SK-N-SH treated with all-trans-retinoic acid at 6 μM for 48 hours (cell line): ENCODE measurements around the gene SLC25A28.

Experiments
- ATAC-seq: fragments of 200-7000 bp; cut with Tn5 transposase; 3 replicates; pipeline ENCODE4 v1.9.1; 2020; ENCODE audit warnings: mild to moderate bottlenecking, moderate library complexity
- ARNTL ChIP-seq: fragments of 450-650 bp; formaldehyde crosslinking; IDR thresholded peaks from 2 replicates; pipeline ENCODE4 v1.5.0; 2020; ENCODE audit warnings: low read depth, mild to moderate bottlenecking, moderate library complexity, borderline replicate concordance
- BACH2 ChIP-seq: fragments of 250-450 bp; sonication (Bioruptor Pico); IDR thresholded peaks from 2 replicates; pipeline ENCODE4 v1.9.0; 2021; ENCODE audit warnings: mild to moderate bottlenecking, borderline replicate concordance
- CREB5 ChIP-seq: fragments of 250-450 bp; sonication (Bioruptor Pico); IDR thresholded peaks from 2 replicates; pipeline ENCODE4 v1.5.1; 2020; ENCODE audit warnings: low read depth, mild to moderate bottlenecking, moderate library complexity
- CSDC2 ChIP-seq: fragments of 250-450 bp; sonication (Bioruptor Pico); IDR thresholded peaks from 2 replicates; pipeline ENCODE4 v1.5.0; 2020; ENCODE audit warnings: mild to moderate bottlenecking, moderate library complexity
- CSRNP3 ChIP-seq: fragments of 250-450 bp; sonication (Bioruptor Pico); IDR thresholded peaks from 2 replicates; pipeline ENCODE4 v1.5.1; 2021; ENCODE audit warnings: mild to moderate bottlenecking, moderate library complexity
- ESRRG ChIP-seq: fragments of 250-450 bp; sonication (Bioruptor Pico); IDR thresholded peaks from 2 replicates; pipeline ENCODE4 v1.6.1; 2021; ENCODE audit warnings: mild to moderate bottlenecking
- GLIS3 ChIP-seq: fragments of 250-450 bp; sonication (Bioruptor Pico); IDR thresholded peaks from 2 replicates; pipeline ENCODE4 v1.5.0; 2020; ENCODE audit warnings: mild to moderate bottlenecking, moderate library complexity
- ISL1 ChIP-seq: fragments of 250-450 bp; sonication (Bioruptor Pico); IDR thresholded peaks from 2 replicates; pipeline ENCODE4 v2.1.2; 2022; ENCODE audit warnings: mild to moderate bottlenecking, moderate library complexity
- OSR1 ChIP-seq: fragments of 250-450 bp; sonication (Bioruptor Pico); IDR thresholded peaks from 2 replicates; pipeline ENCODE4 v1.8.0; 2022; ENCODE audit warnings: moderate library complexity, mild to moderate bottlenecking, inconsistent platforms
- PATZ1 ChIP-seq: fragments of 250-450 bp; sonication (Bioruptor Pico); IDR thresholded peaks from 2 replicates; pipeline ENCODE4 v1.8.0; 2020; ENCODE audit warnings: mild to moderate bottlenecking, moderate library complexity, borderline replicate concordance
- POU6F1 ChIP-seq: fragments of 250-450 bp; sonication (Bioruptor Pico); IDR thresholded peaks from 2 replicates; pipeline ENCODE4 v1.8.0; 2021; ENCODE audit warnings: low read depth, mild to moderate bottlenecking, moderate library complexity, borderline replicate concordance
- PPARA ChIP-seq: fragments of 250-450 bp; sonication (Bioruptor Pico); IDR thresholded peaks from 2 replicates; pipeline ENCODE4 v1.5.0; 2020; ENCODE audit warnings: mild to moderate bottlenecking, borderline replicate concordance
- RARB ChIP-seq: fragments of 250-450 bp; sonication (Bioruptor Pico); IDR thresholded peaks from 2 replicates; pipeline ENCODE4 v1.8.0; 2021; ENCODE audit warnings: mild to moderate bottlenecking, moderate library complexity
- SNAI2 ChIP-seq: fragments of 250-450 bp; sonication (Bioruptor Pico); IDR thresholded peaks from 2 replicates; pipeline ENCODE4 v1.5.0; 2020; ENCODE audit warnings: mild to moderate bottlenecking, moderate library complexity
- TCF4 ChIP-seq: fragments of 250-450 bp; sonication (Bioruptor Pico); IDR thresholded peaks from 2 replicates; pipeline ENCODE4 v1.8.0; 2021; ENCODE audit warnings: mild to moderate bottlenecking, moderate library complexity, borderline replicate concordance
- TOX ChIP-seq: fragments of 250-450 bp; sonication (Bioruptor Pico); IDR thresholded peaks from 2 replicates; pipeline ENCODE4 v1.8.0; 2021; ENCODE audit warnings: mild to moderate bottlenecking, moderate library complexity, borderline replicate concordance
- TSHZ2 ChIP-seq: fragments of 250-450 bp; sonication (Bioruptor Pico); IDR thresholded peaks from 2 replicates; pipeline ENCODE4 v1.5.0; 2020; ENCODE audit warnings: mild to moderate bottlenecking, moderate library complexity
- ZC3H10 ChIP-seq: fragments of 250-450 bp; sonication (Bioruptor Pico); IDR thresholded peaks from 2 replicates; pipeline ENCODE4 v1.5.1; 2021; ENCODE audit warnings: mild to moderate bottlenecking, moderate library complexity
- ZFP3 ChIP-seq: fragments of 250-450 bp; sonication (Bioruptor Pico); IDR thresholded peaks from 2 replicates; pipeline ENCODE4 v1.5.0; 2020; ENCODE audit warnings: mild to moderate bottlenecking, moderate library complexity
- ZFP30 ChIP-seq: fragments of 450-650 bp; formaldehyde crosslinking; IDR thresholded peaks from 2 replicates; pipeline ENCODE4 v1.5.0; 2022; ENCODE audit warnings: mild to moderate bottlenecking, moderate library complexity
- ZNF565 ChIP-seq: fragments of 450-650 bp; formaldehyde crosslinking; conservative IDR thresholded peaks from 2 replicates; pipeline ENCODE4 v1.5.0; 2020; ENCODE audit warnings: low read depth, mild to moderate bottlenecking, moderate library complexity
- ZNF70 ChIP-seq: fragments of 450-650 bp; formaldehyde crosslinking; IDR thresholded peaks from 2 replicates; pipeline ENCODE4 v1.5.0; 2020; ENCODE audit warnings: mild to moderate bottlenecking, moderate library complexity
- ZNF8 ChIP-seq: fragments of 450-650 bp; formaldehyde crosslinking; IDR thresholded peaks from 2 replicates; pipeline ENCODE4 v1.5.0; 2020; ENCODE audit warnings: mild to moderate bottlenecking, moderate library complexity

Gene SLC25A28

GRCh38 chr10:99658622-99659030 lies 38.4 kb upstream of the SLC25A28 start:
- ATAC-seq: peak; percentile 6
- TF ChIP-seq SNAI2: no peak
- TF ChIP-seq ZNF8 (CRISPR knock-in tag): no peak
- TF ChIP-seq ZFP30: no peak
- no peak for TF ChIP-seq ZFP3 (CRISPR knock-in tag)
- no peak for TF ChIP-seq ZC3H10 (CRISPR knock-in tag)
- no peak for TF ChIP-seq ZNF565 (CRISPR knock-in tag)
- no peak for TF ChIP-seq PPARA (CRISPR knock-in tag)
- no peak for TF ChIP-seq ZNF70
- TF ChIP-seq CSDC2 (CRISPR knock-in tag): no peak
- TF ChIP-seq OSR1 (CRISPR knock-in tag): no peak
- TF ChIP-seq ARNTL (CRISPR knock-in tag): no peak
- TF ChIP-seq GLIS3: no peak
- TF ChIP-seq PATZ1 (CRISPR knock-in tag): no peak
- TF ChIP-seq TSHZ2 (CRISPR knock-in tag): no peak
- no peak for TF ChIP-seq CREB5 (CRISPR knock-in tag)
- no peak for TF ChIP-seq BACH2
- no peak for TF ChIP-seq POU6F1 (CRISPR knock-in tag)

- TF ChIP-seq SNAI2: no peak
- ATAC-seq: no peak
Measured at GRCh38 chr10:99656199-99657064, 36.2 kb upstream of the SLC25A28 start.

- no peak for TF ChIP-seq TCF4 (CRISPR knock-in tag)
- TF ChIP-seq TOX (CRISPR knock-in tag): no peak
- no peak for TF ChIP-seq CSDC2 (CRISPR knock-in tag)
- TF ChIP-seq CREB5 (CRISPR knock-in tag): no peak
- TF ChIP-seq GLIS3: no peak
- no peak for TF ChIP-seq PATZ1 (CRISPR knock-in tag)
- TF ChIP-seq ISL1 (CRISPR knock-in tag): no peak
- TF ChIP-seq ESRRG (CRISPR knock-in tag): no peak
- no peak for TF ChIP-seq RARB (CRISPR knock-in tag)
- no peak for TF ChIP-seq CSRNP3 (CRISPR knock-in tag)
- no peak for TF ChIP-seq ZFP3 (CRISPR knock-in tag)
- no peak for TF ChIP-seq ARNTL (CRISPR knock-in tag)
- no peak for TF ChIP-seq PPARA (CRISPR knock-in tag)
- ATAC-seq: no peak
Measured at GRCh38 chr10:99654390-99655175, 34.3 kb upstream of the SLC25A28 start.
